GM06990 (cell line): ENCODE results near the gene MGME1.

Experiments used
- DNase-seq: peaks from one replicate; pipeline ENCODE4 v3.0.0-alpha.2; 2011; ENCODE audit not compliant: insufficient read length; ENCODE audit errors: extremely low read depth
- H3K27me3 ChIP-seq: replicated peaks from 2 replicates; pipeline ENCODE4 v1.6.0; 2011; ENCODE audit warnings: low read length; ENCODE audit not compliant: control insufficient read depth, insufficient read depth
- H3K36me3 ChIP-seq: 2 replicates; pipeline ENCODE4 v1.5.1; 2011; ENCODE audit warnings: low read length; ENCODE audit not compliant: control insufficient read depth, insufficient read depth
- H3K4me3 ChIP-seq: replicated peaks from 2 replicates; pipeline ENCODE4 v1.5.1; 2011; ENCODE audit warnings: low read depth, mild to moderate bottlenecking, control low read depth, low read length
- TF ChIP-seq, protein P1 (sequence below): IDR thresholded peaks from 2 replicates; pipeline ENCODE4 v1.5.1; 2011; ENCODE audit warnings: low read length, control low read depth, mild to moderate bottlenecking, inconsistent platforms; ENCODE audit not compliant: insufficient read depth, poor library complexity, severe bottlenecking

MGME1 gene

DNA sequence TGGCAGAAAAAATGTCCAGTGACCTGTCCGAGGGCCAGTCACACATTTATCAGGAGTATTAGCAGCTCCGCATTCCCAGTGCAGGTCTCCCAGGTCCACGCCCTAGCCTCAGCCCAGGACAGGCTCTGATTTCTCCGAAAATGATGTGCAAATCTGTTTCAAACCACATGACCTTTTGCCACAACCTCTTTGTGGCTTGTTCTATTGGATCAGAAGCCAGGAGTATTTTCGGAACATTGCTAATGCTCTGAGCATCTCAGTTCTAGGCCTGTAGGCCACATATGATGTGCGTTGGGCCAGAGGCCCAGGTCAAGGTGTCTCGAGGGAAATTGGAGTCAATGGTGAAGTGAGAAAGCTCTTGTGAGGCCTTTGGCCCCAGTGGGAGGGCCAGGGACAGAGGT, 40.6 kb upstream of the MGME1 start:
- TF ChIP-seq, protein P1, sequence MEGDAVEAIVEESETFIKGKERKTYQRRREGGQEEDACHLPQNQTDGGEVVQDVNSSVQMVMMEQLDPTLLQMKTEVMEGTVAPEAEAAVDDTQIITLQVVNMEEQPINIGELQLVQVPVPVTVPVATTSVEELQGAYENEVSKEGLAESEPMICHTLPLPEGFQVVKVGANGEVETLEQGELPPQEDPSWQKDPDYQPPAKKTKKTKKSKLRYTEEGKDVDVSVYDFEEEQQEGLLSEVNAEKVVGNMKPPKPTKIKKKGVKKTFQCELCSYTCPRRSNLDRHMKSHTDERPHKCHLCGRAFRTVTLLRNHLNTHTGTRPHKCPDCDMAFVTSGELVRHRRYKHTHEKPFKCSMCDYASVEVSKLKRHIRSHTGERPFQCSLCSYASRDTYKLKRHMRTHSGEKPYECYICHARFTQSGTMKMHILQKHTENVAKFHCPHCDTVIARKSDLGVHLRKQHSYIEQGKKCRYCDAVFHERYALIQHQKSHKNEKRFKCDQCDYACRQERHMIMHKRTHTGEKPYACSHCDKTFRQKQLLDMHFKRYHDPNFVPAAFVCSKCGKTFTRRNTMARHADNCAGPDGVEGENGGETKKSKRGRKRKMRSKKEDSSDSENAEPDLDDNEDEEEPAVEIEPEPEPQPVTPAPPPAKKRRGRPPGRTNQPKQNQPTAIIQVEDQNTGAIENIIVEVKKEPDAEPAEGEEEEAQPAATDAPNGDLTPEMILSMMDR, result no peak
- H3K36me3 ChIP-seq, result no peaks in the 10 kb centered on the region
- H3K4me3 ChIP-seq, result no peak overlapping the region
- DNase-seq, result no peak
- no peaks in the 10 kb centered on the region; the same call in 1 of the 2 replicates for H3K27me3 ChIP-seq

DNA sequence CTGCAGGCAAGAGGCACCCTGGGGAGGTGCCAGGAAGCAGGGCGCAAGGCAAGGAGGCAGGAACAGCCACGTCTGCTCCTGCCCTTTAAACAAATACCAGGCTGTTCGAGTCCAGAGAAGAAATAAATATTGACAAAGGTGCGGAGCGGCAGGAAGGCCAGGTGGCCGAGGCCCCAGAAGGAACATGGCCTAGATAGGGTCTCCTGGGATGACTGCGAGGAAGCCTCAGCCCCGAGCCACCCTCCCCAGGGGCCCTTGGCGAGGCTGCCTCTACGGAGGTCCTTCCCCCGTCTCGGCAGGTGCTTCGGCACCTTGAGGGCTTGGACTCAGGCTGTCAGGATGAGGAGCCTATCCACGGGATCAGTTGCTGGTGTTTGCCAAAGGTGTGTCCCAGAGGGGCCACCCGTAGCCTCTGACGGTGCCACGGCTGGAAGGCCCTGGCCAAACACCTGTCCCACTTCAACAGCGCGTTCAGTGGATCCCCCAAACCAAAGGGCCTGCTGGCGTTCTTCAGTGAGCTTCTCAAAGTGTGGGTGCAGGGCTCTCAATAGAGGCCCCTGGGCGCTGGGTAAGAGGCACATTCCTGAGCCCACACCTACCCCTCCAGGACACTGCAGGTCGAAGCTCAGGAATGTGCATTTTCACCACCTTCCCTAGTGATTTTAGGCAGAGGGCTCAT, 40.0 kb upstream of the MGME1 start:
- DNase-seq, result no peak
- H3K36me3 ChIP-seq, result no peaks in the 10 kb centered on the region
- no peak overlapping the region for H3K4me3 ChIP-seq
- no peaks in the 10 kb centered on the region; the same call in 1 of the 2 replicates for H3K27me3 ChIP-seq
- TF ChIP-seq, protein P1, result no peak

DNA sequence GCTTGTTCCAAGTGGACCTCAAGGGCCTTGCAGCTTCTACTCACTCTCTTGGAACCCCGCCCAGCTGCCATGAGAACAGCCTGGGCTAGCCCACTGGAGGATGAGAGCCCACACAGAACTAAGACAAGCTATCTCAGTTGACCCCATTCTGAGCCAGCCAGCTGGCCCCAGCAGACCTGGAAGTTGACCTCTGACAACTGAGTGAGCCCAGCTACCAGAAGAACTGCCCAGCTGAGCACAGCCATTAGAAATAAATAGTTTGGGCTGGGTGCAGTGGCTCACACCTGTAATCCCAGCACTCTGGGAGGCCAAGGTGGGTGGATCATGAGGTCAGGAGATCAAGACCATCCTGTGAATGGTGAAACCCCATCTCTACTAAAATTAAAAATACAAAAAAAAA, 37.3 kb upstream of the MGME1 start:
- Histone ChIP-seq H3K36me3 (no peaks in the 10 kb centered on the region), H3K4me3 (no peak overlapping the region), H3K27me3 (no peaks in the 10 kb centered on the region; the same call in 1 of the 2 replicates)
- TF ChIP-seq, protein P1, result no peak
- DNase-seq, result no peak

DNA sequence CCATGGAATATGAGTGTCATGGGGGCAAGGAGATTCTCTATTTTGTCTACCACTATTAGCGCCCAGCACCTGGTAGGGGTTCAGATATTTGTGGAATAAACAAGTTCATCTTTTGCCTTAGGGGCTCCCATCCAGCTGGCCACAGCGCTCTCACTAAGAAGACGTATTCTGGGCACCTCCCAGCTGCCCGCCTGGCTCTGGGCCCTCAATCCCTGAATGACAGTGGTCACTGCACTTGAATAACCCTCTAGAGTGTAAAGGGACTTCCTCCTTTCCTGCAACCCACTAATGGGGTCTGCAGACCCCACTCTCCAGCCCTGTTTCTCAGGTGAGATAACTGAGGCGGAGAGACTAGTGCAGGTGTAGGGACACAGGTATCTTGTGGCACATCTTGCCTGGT, 36.4 kb upstream of the MGME1 start:
- DNase-seq, result no peak
- Histone ChIP-seq H3K4me3 (no peak overlapping the region), H3K27me3 (no peaks in the 10 kb centered on the region; the same call in 1 of the 2 replicates), H3K36me3 (no peaks in the 10 kb centered on the region)
- TF ChIP-seq, protein P1, result no peak

DNA sequence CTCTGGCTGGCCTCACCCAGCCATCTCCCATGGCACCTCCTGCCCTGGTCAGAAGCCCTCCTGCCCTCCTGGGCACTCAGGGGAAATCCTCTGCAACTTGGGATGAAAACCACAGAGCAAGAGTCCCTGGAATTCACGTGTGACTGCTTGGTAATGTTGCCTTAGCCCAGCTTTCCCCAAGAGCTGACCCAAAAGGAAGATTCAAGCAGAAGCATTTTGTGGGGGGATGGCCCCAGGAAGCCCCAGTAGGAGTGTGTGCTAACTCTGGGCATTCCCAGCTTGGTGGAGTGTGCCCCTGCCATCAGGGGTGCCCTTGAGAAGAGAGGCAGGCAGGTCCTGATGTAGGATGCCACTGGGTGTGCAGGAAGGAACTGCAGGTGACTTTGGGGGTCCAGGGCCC, 35.7 kb upstream of the MGME1 start:
- Histone ChIP-seq H3K36me3 (no peaks in the 10 kb centered on the region), H3K4me3 (no peak overlapping the region), H3K27me3 (no peaks in the 10 kb centered on the region; the same call in 1 of the 2 replicates)
- TF ChIP-seq, protein P1, result no peak
- DNase-seq, result no peak
